ENCODE data around the gene RHBG. TPM values are rescaled to one million over a fixed set of nuclear protein-coding genes. Genes with fewer than 3 reads are reported as not detected.
A peak's percentile ranks its signal among the peaks of the same experiment; 100 is the strongest.

The RHBG gene
- polyA plus RNA-seq, 1 experiment = not detected

- DNase-seq (ENCODE audit: low read depth, low spot score) = peak; percentile 33
- POLR2A ChIA-PET = interaction anchor here (0.9 to 1.7 kb wide), 4 partner anchors 60 to 185 kb away, joined by 3 to 15 read pairs (median 4); partner anchors contain the start of gene SMG5
These were observed 16.6 kb downstream of the RHBG start for GRCh38 chr1:156385534-156386031.

GRCh38 chr1:156386134-156386901 lies 17.3 kb downstream of the RHBG start:
- peaks cover 58% of the 10 kb centered on the region for H3K27me3 ChIP-seq (ENCODE audit: control insufficient read depth, insufficient read depth, low read length)
- H3K27ac ChIP-seq (ENCODE audit: low read depth, low read length) = no peak overlapping the region
- no peak for TF ChIP-seq CTCF (IDR thresholded peaks at IDR 0.05; ENCODE audit: low read depth, low read length)
- H3K4me3 ChIP-seq (ENCODE audit: low read depth, low read length) = no peak overlapping the region
- POLR2A ChIA-PET = interaction anchor here (0.9 to 1.7 kb wide), 4 partner anchors 59 to 185 kb away, joined by 3 to 15 read pairs (median 4); partner anchors contain the start of gene SMG5
- no peaks in the 10 kb centered on the region for H3K9me3 ChIP-seq (ENCODE audit: control insufficient read depth, insufficient read depth, low read length)
- no peak for DNase-seq (ENCODE audit: low read depth, low spot score)
- CTCF ChIA-PET = interaction anchor here (0.5 to 11.0 kb wide), 85 partner anchors 8 to 672 kb away, joined by 3 to 445 read pairs (median 6); partner anchors contain the start of genes CCT3, HAPLN2, NAXE and SMG5

More at GRCh38 chr1:156385534-156386031, 16.6 kb downstream of the RHBG start:
- peak; percentile 89 for TF ChIP-seq CTCF (IDR thresholded peaks at IDR 0.05; ENCODE audit: low read depth, low read length)
- H3K27ac ChIP-seq (ENCODE audit: low read depth, low read length) = no peak overlapping the region
- no peak overlapping the region for H3K4me3 ChIP-seq (ENCODE audit: low read depth, low read length)
- no peaks in the 10 kb centered on the region for H3K9me3 ChIP-seq (ENCODE audit: control insufficient read depth, insufficient read depth, low read length)
- CTCF ChIA-PET = interaction anchor here (0.5 to 11.0 kb wide), 85 partner anchors 9 to 673 kb away, joined by 3 to 445 read pairs (median 6); partner anchors contain the start of genes CCT3, HAPLN2, NAXE and SMG5
- H3K27me3 ChIP-seq (ENCODE audit: control insufficient read depth, insufficient read depth, low read length) = peaks cover 52% of the 10 kb centered on the region

- ChIA-PET CTCF (interaction anchor here (0.7 to 11.0 kb wide), 11 partner anchors 9 to 221 kb away, joined by 3 to 445 read pairs (median 15); no protein-coding TSS in a partner anchor), POLR2A (interaction anchor here (1.7 kb wide), 1 partner anchor 59 kb away, joined by 3 read pairs; no protein-coding TSS in a partner anchor)
These were observed 18.2 kb downstream of the RHBG start for GRCh38 chr1:156386949-156387869.

GRCh38 chr1:156387870-156388173 lies 18.8 kb downstream of the RHBG start:
- ChIA-PET POLR2A (no interaction called here), CTCF (interaction anchor here (0.7 to 11.0 kb wide), 3 partner anchors 8 to 60 kb away, joined by 3 to 445 read pairs (median 15); no protein-coding TSS in a partner anchor)
- no peak for TF ChIP-seq CTCF (IDR thresholded peaks at IDR 0.05; ENCODE audit: low read depth, low read length)
- H3K4me3 ChIP-seq (ENCODE audit: low read depth, low read length) = no peak overlapping the region
- no peaks in the 10 kb centered on the region; the same call in 1 of the 2 replicates for H3K9me3 ChIP-seq (ENCODE audit: control insufficient read depth, insufficient read depth, low read length)
- H3K27ac ChIP-seq (ENCODE audit: low read depth, low read length) = no peak overlapping the region
- no peak for DNase-seq (ENCODE audit: low read depth, low spot score)
- peaks cover 56% of the 10 kb centered on the region for H3K27me3 ChIP-seq (ENCODE audit: control insufficient read depth, insufficient read depth, low read length)

More at GRCh38 chr1:156386949-156387869, 18.2 kb downstream of the RHBG start:
- no peak for DNase-seq (ENCODE audit: low read depth, low spot score)
- Histone ChIP-seq H3K9me3 (ENCODE audit: control insufficient read depth, insufficient read depth, low read length) (no peaks in the 10 kb centered on the region; the same call in 1 of the 2 replicates), H3K4me3 (ENCODE audit: low read depth, low read length) (no peak overlapping the region), H3K27me3 (ENCODE audit: control insufficient read depth, insufficient read depth, low read length) (peaks cover 59% of the 10 kb centered on the region), H3K27ac (ENCODE audit: low read depth, low read length) (no peak overlapping the region)
- no peak for TF ChIP-seq CTCF (IDR thresholded peaks at IDR 0.05; ENCODE audit: low read depth, low read length)

All from AG04450 (cell line).